CD8-positive, alpha-beta memory T cell (primary cell): ENCODE results near the gene IRAK1. TPM values are rescaled to one million over a fixed set of nuclear protein-coding genes. Genes with fewer than 3 reads are reported as not detected.
A peak's percentile ranks its signal among the peaks of the same experiment; 100 is the strongest.

ENCODE experiments used
- CTCF ChIA-PET: fragments of 350-600 bp; sonication (Branson Sonifier 250); formaldehyde crosslinking; loops from one replicate; lab custom pipeline; 2021; ENCODE audit warnings: antibody characterized with exemption; lab: Charles Lee
- POLR2A ChIA-PET: fragments of 350-600 bp; sonication (Branson Sonifier 250); formaldehyde crosslinking; loops from one replicate; lab custom pipeline; 2021; ENCODE audit warnings: antibody characterized with exemption; lab: Charles Lee
- DNase-seq, 5 donors: peaks; one replicate each; pipeline versions ENCODE4 v3.0.0 to v3.0.0-alpha.2; 2020 to 2022; ENCODE audit warnings: mixed read lengths in 1 of 5
- H3K27ac ChIP-seq: one replicate; pipeline ENCODE4 v1.7.0; 2013; ENCODE audit warnings: low read depth, mild to moderate bottlenecking, low read length, moderate library complexity
- H3K27me3 ChIP-seq: 2 replicates; pipeline ENCODE4 v1.7.0; 2013; ENCODE audit warnings: low read length, mild to moderate bottlenecking; ENCODE audit not compliant: insufficient read depth, poor library complexity, severe bottlenecking
- H3K36me3 ChIP-seq: 2 replicates; pipeline ENCODE4 v1.7.0; 2013; ENCODE audit warnings: mild to moderate bottlenecking, low read length, moderate library complexity; ENCODE audit not compliant: insufficient read depth
- H3K4me1 ChIP-seq: 2 replicates; pipeline ENCODE4 v1.7.0; 2013; ENCODE audit warnings: mild to moderate bottlenecking, low read length, moderate library complexity; ENCODE audit not compliant: insufficient read depth
- H3K4me3 ChIP-seq: 2 replicates; pipeline ENCODE4 v1.7.0; 2013; ENCODE audit warnings: mild to moderate bottlenecking, low read length
- H3K9me3 ChIP-seq: 2 replicates; pipeline ENCODE4 v1.7.0; 2013; ENCODE audit warnings: mild to moderate bottlenecking, low read length
- H3K27ac Mint-ChIP-seq, 8 donors: one replicate each; pipeline ENCODE4 v1.8.0; 2020 to 2021; ENCODE audit warnings: mixed read lengths in 8 of 8, mild to moderate bottlenecking in 6 of 8, inconsistent platforms in 3 of 8, moderate library complexity in 3 of 8
- H3K27me3 Mint-ChIP-seq, 2 donors: one replicate each; pipeline ENCODE4 v1.8.0; 2020 to 2021; ENCODE audit warnings: mixed read lengths in 2 of 2, mild to moderate bottlenecking in 1 of 2, moderate library complexity in 1 of 2
- H3K36me3 Mint-ChIP-seq, 3 donors: one replicate each; pipeline ENCODE4 v1.8.0; 2020 to 2021; ENCODE audit warnings: mixed read lengths in 3 of 3, inconsistent platforms in 1 of 3, mild to moderate bottlenecking in 1 of 3
- H3K4me1 Mint-ChIP-seq, 3 donors: one replicate each; pipeline ENCODE4 v1.8.0; 2020 to 2021; ENCODE audit warnings: mixed read lengths in 3 of 3, inconsistent platforms in 1 of 3, mild to moderate bottlenecking in 1 of 3
- H3K4me3 Mint-ChIP-seq, 7 donors: one replicate each; pipeline ENCODE4 v1.8.0; 2020 to 2021; ENCODE audit warnings: mixed read lengths in 7 of 7, mild to moderate bottlenecking in 6 of 7, moderate library complexity in 4 of 7, inconsistent platforms in 2 of 7
- H3K9me3 Mint-ChIP-seq, 5 donors: one replicate each; pipeline ENCODE4 v1.8.0; 2020 to 2022; ENCODE audit warnings: mixed read lengths in 5 of 5, mild to moderate bottlenecking in 3 of 5, moderate library complexity in 2 of 5, inconsistent platforms in 1 of 5
- polyA plus RNA-seq: library from polyadenylated mRNA; unstranded; fragments of 300-500 nt; fragmentation: Illumina TruSeq; gene quantifications from one replicate; pipeline ENCODE4 v1.2.3, GENCODE V29; 2021
- total RNA-seq, 2 experiments: library from RNA; stranded (reverse); gene quantifications; one replicate each; pipeline ENCODE4 v1.2.3, GENCODE V29; 2021

IRAK1 gene
- total and polyA plus RNA-seq, 3 experiments from 2014 or later: 58.0 to 214 (median 208) TPM

DNA sequence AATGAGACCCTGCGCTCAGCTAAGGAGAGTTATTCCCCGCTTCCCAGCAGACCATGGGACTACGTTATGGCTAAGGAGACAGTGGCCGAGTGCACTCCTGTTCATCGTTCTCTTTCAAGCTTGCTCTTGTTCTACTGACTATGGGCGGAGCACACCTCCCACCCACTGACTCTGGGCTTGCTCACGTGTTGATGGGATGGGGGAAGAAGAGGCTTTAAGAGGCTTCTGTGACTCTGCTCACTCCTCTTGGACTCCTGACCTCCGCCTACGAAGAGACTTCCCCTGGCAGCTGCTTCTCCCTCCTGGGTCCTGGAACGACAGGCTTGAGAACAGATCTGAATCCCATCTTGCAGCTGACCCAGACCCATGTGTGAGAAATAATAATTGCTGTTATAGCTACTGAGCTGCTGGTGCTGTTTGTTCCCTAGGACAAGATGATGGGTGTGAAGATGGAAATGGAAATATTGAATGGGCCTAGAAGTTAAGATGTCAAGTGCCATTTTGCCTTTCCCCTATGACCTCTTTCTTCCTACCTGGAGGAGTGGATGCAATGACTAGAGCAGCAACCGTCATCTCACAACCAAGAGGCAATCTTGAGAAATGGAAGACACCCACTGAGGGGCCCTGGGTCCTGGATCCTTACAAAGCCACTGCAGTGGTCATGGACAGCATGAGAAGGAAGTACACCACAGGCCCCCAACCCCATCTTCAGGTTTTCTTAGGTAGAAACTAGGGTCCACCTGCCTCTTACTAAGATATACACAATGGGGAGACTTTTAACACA is 38.7 kb upstream of the IRAK1 start:
- no peak for DNase-seq
- ChIA-PET POLR2A (no interaction called here), CTCF (no interaction called here)
- no peaks in the 10 kb centered on the region for H3K9me3 ChIP-seq
- H3K4me1 Mint-ChIP-seq: peaks cover 54 to 72% (median 71%) of the 10 kb centered on the region in 3 donors
- no peaks in the 10 kb centered on the region for H3K27me3 ChIP-seq
- peaks cover 7% of the 10 kb centered on the region for H3K36me3 ChIP-seq
- peaks cover 0 to 67% (median 0%) of the 10 kb centered on the region in 3 donors for H3K36me3 Mint-ChIP-seq
- H3K27ac ChIP-seq: no peak overlapping the region
- H3K4me3 ChIP-seq: no peak overlapping the region
- peaks cover 59% of the 10 kb centered on the region for H3K4me1 ChIP-seq
- no peaks in the 10 kb centered on the region for H3K9me3 Mint-ChIP-seq
- H3K27me3 Mint-ChIP-seq: peaks cover 0 to 7% of the 10 kb centered on the region in 2 donors
- peak overlapping the region in 1 of 7 donors; percentile 18 for H3K4me3 Mint-ChIP-seq
- H3K27ac Mint-ChIP-seq: peak overlapping the region; percentile 12 to 89 (median 67)

DNA sequence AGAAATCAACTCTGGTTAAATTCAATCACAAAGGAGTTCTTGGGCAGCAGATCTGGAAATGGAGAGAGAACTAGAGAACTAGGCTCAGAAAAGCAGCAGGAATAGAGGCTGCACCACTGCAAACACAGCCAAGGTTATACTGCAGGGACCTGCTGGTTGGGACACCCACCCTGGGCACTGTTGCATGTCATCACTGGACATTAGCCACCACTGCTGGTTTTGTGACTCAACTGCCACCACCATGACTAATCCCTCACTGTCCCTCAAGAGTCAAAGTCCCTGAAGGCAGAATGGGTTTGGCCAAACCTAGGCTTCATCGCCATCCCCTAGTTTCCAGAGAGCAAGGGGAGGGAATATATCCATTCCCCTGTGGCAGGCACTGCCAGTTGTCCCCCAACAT is 38.1 kb upstream of the IRAK1 start:
- ChIA-PET POLR2A (no interaction called here), CTCF (no interaction called here)
- Mint-ChIP-seq H3K4me1 (peaks cover 49 to 67% (median 67%) of the 10 kb centered on the region in 3 donors), H3K27ac (peak overlapping the region in 7 of 8 donors; percentile 1 to 89 (median 39)), H3K9me3 (no peaks in the 10 kb centered on the region), H3K27me3 (peaks cover 0 to 7% of the 10 kb centered on the region in 2 donors), H3K36me3 (peaks cover 0 to 68% (median 0%) of the 10 kb centered on the region in 3 donors), H3K4me3 (peak overlapping the region in 1 of 7 donors; percentile 41)
- H3K27me3 ChIP-seq: no peaks in the 10 kb centered on the region
- no peak for DNase-seq
- peaks cover 7% of the 10 kb centered on the region for H3K36me3 ChIP-seq
- no peaks in the 10 kb centered on the region for H3K9me3 ChIP-seq
- H3K27ac ChIP-seq: no peak overlapping the region
- H3K4me1 ChIP-seq: peaks cover 54% of the 10 kb centered on the region
- H3K4me3 ChIP-seq: no peak overlapping the region

- Mint-ChIP-seq H3K36me3 (peaks cover 0 to 67% (median 2%) of the 10 kb centered on the region in 3 donors), H3K9me3 (no peaks in the 10 kb centered on the region), H3K4me1 (peaks cover 48 to 65% (median 65%) of the 10 kb centered on the region in 3 donors), H3K4me3 (peak overlapping the region in 1 of 7 donors; percentile 41), H3K27ac (peak overlapping the region; percentile 1 to 73 (median 52)), H3K27me3 (peaks cover 0 to 8% of the 10 kb centered on the region in 2 donors)
- Histone ChIP-seq H3K4me3 (no peak overlapping the region), H3K27me3 (no peaks in the 10 kb centered on the region), H3K36me3 (peaks cover 7% of the 10 kb centered on the region), H3K4me1 (peaks cover 53% of the 10 kb centered on the region), H3K9me3 (no peaks in the 10 kb centered on the region), H3K27ac (no peak overlapping the region)
- ChIA-PET POLR2A (no interaction called here), CTCF (interaction anchor here (1.1 kb wide), 1 partner anchor 251 kb away, joined by 3 read pairs; no protein-coding TSS in a partner anchor)
- DNase-seq: peak in 1 of 5 donors; percentile 12
Observed at GRCh38 chrX:154056770-154057241, 37.1 kb upstream of the IRAK1 start.

- Histone ChIP-seq H3K4me3 (no peak overlapping the region), H3K9me3 (no peaks in the 10 kb centered on the region), H3K27me3 (no peaks in the 10 kb centered on the region), H3K36me3 (peaks cover 15% of the 10 kb centered on the region), H3K4me1 (peaks cover 19% of the 10 kb centered on the region), H3K27ac (no peak overlapping the region)
- peak; percentile 48 to 71 (median 55) for DNase-seq
- Mint-ChIP-seq H3K4me1 (peaks cover 37 to 56% (median 45%) of the 10 kb centered on the region in 3 donors), H3K9me3 (no peaks in the 10 kb centered on the region), H3K4me3 (peak overlapping the region in 2 of 7 donors; percentile 29 to 46), H3K36me3 (peaks cover 0 to 68% (median 4%) of the 10 kb centered on the region in 3 donors), H3K27me3 (peaks cover 0 to 17% of the 10 kb centered on the region in 2 donors), H3K27ac (peak overlapping the region; percentile 35 to 83 (median 72))
- ChIA-PET POLR2A (interaction anchor here (0.9 kb wide), 1 partner anchor 11 kb away, joined by 6 read pairs; no protein-coding TSS in a partner anchor), CTCF (interaction anchor here (0.5 to 1.6 kb wide), 6 partner anchors 12 to 46 kb away, joined by 3 to 4 read pairs (median 3); no protein-coding TSS in a partner anchor)
Observed at GRCh38 chrX:154051201-154051810, 31.6 kb upstream of the IRAK1 start.

DNA sequence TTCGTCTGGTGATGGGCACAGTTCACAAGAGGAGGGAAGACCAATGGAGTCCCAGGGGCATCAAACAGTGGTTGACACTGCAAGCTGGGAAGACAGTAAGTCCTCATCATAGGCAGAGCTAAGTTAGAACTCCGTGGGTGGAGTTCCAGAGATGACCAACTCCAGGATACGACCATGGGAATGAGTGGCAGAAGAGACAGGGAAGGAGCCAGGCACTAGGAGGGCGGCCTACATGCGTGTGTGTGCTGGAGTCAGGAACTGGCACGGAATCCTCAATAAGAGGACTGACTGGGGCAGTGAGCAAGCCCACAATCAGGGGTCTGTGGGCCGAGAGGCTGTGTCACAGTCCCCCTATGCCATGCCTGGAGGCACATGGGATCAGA is 30.4 kb upstream of the IRAK1 start:
- POLR2A ChIA-PET: no interaction called here
- no peak overlapping the region for H3K27ac ChIP-seq
- CTCF ChIA-PET: interaction anchor here (0.9 to 1.0 kb wide), 2 partner anchors 30 to 37 kb away, joined by 3 read pairs; partner anchors contain the start of gene IRAK1
- no peaks in the 10 kb centered on the region for H3K9me3 ChIP-seq
- peaks cover 15% of the 10 kb centered on the region for H3K4me1 ChIP-seq
- no peaks in the 10 kb centered on the region for H3K27me3 ChIP-seq
- Mint-ChIP-seq H3K9me3 (no peaks in the 10 kb centered on the region), H3K4me3 (no peak overlapping the region), H3K27ac (peak overlapping the region in 7 of 8 donors; percentile 13 to 79 (median 47)), H3K27me3 (peaks cover 0 to 17% of the 10 kb centered on the region in 2 donors), H3K36me3 (peaks cover 0 to 72% (median 4%) of the 10 kb centered on the region in 3 donors), H3K4me1 (peaks cover 37 to 57% (median 42%) of the 10 kb centered on the region in 3 donors)
- H3K36me3 ChIP-seq: peaks cover 15% of the 10 kb centered on the region
- H3K4me3 ChIP-seq: no peak overlapping the region
- no peak for DNase-seq

GRCh38 chrX:154049209-154050112 is 29.8 kb upstream of the IRAK1 start:
- Histone ChIP-seq H3K36me3 (peaks cover 15% of the 10 kb centered on the region), H3K4me1 (peaks cover 15% of the 10 kb centered on the region), H3K27me3 (no peaks in the 10 kb centered on the region), H3K4me3 (no peak overlapping the region), H3K9me3 (no peaks in the 10 kb centered on the region), H3K27ac (no peak overlapping the region)
- peaks cover 38 to 61% (median 43%) of the 10 kb centered on the region in 3 donors for H3K4me1 Mint-ChIP-seq
- peaks cover 0 to 75% (median 4%) of the 10 kb centered on the region in 3 donors for H3K36me3 Mint-ChIP-seq
- no peak overlapping the region for H3K4me3 Mint-ChIP-seq
- CTCF ChIA-PET: interaction anchor here (0.9 to 1.0 kb wide), 2 partner anchors 29 to 36 kb away, joined by 3 read pairs; partner anchors contain the start of gene IRAK1
- peaks cover 0 to 19% of the 10 kb centered on the region in 2 donors for H3K27me3 Mint-ChIP-seq
- peak overlapping the region in 4 of 8 donors; percentile 6 to 82 (median 40) for H3K27ac Mint-ChIP-seq
- POLR2A ChIA-PET: no interaction called here
- no peaks in the 10 kb centered on the region for H3K9me3 Mint-ChIP-seq
- DNase-seq: no peak

DNA sequence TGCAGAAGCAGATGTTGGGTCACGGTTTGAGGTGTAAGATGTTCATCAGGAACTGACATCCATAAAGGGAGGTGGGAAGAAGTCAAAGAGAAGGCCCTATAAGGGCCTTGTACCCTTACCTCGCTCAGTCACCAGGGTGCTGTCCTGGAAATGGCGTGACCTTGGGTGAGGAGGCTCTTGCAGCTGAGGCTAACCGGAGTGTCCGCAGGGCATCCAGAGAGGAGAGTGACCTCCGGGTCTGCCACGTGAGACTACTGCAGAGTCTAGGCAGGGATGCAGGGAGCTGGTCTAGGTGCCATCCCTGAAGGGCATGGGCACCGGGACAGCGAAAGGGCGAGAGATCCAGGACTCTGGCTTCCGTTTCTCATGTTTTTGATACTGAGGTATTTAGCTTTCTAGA is 28.7 kb upstream of the IRAK1 start:
- POLR2A ChIA-PET: no interaction called here
- Histone ChIP-seq H3K27me3 (no peaks in the 10 kb centered on the region), H3K4me1 (peaks cover 15% of the 10 kb centered on the region), H3K9me3 (no peaks in the 10 kb centered on the region), H3K36me3 (peaks cover 15% of the 10 kb centered on the region), H3K4me3 (no peak overlapping the region), H3K27ac (no peak overlapping the region)
- peak overlapping the region in 3 of 8 donors; percentile 15 to 82 (median 19) for H3K27ac Mint-ChIP-seq
- no peaks in the 10 kb centered on the region for H3K9me3 Mint-ChIP-seq
- peaks cover 0 to 19% of the 10 kb centered on the region in 2 donors for H3K27me3 Mint-ChIP-seq
- CTCF ChIA-PET: interaction anchor here (1.2 kb wide), 1 partner anchor 39 kb away, joined by 3 read pairs; no protein-coding TSS in a partner anchor
- peaks cover 0 to 79% (median 4%) of the 10 kb centered on the region in 3 donors for H3K36me3 Mint-ChIP-seq
- peak overlapping the region in 1 of 7 donors; percentile 4 for H3K4me3 Mint-ChIP-seq
- no peak for DNase-seq
- H3K4me1 Mint-ChIP-seq: peaks cover 39 to 69% (median 43%) of the 10 kb centered on the region in 3 donors
